Left ventricle myocardium superior (tissue), 1 donor: ENCODE data around the gene EIF4E1B. TPM values are rescaled to one million over a fixed set of nuclear protein-coding genes. Genes with fewer than 3 reads are reported as not detected.

Experiments
- ATAC-seq: fragments of 200-7000 bp; cut with Tn5 transposase; one replicate; pipeline ENCODE4 v1.9.1; 2020; ENCODE audit warnings: mild to moderate bottlenecking, moderate library complexity
- DNase-seq: peaks from one replicate; pipeline ENCODE4 v3.0.0-alpha.2; 2020
- intact Hi-C: fragments of 100-400 bp; cut with micrococcal nuclease; formaldehyde crosslinking; loops from one replicate; pipeline ENCODE4 v1.11.0; 2022
- total RNA-seq: library from RNA; stranded (reverse); fragmentation: NEBNext Ultra II Directional; extraction: Animal tissue kit (Norgen Biotek cat#: 25700); gene quantifications from one replicate; pipeline ENCODE4 v1.2.1, GENCODE V29; 2021
- donor health status: DM: no; HTN: yes; CAD: no; lungs with severe emphysema.

EIF4E1B gene
- total RNA-seq, 1 donor from 2014 or later, result not detected

DNA sequence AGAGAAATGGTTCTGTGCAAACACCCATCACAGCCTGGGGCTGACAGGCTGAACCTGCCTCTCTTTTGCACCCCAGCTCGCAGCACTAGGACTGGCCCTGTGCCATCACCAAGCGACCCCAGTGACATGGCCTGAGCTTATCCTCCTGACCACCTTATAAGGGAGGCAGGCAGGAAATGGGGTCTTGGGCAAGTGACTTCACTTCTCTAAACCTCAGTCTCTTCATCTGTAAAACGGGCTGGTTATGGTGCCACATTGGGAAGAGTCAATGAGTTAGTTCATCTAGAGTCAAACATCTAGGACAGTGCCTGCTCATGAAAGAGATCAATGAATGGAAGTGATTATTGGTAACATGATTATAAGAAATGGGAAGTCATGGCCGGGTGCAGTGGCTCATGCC, 6.3 kb upstream of the EIF4E1B start:
- DNase-seq (no peak), ATAC-seq (no peak)
- intact Hi-C loops, result no loop called here

DNA sequence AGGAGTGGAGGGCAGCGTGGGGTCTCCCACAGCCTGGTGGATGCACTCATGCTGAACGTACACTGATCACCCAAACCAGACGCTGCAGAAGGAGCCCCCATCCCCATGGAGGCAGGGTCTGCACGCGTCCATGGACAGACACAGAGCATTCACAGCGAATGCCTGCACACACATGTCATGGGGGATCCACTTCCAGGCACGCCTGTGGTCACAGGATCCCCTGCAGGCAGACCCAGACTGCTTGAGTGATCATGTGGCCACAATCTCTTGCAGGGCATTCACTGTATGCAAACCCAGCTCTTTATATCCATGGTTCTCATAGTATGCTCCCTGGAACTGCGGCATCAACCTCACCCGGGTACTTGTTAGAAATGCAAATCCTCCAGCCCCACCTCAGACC, 5.5 kb upstream of the EIF4E1B start:
- no peak for ATAC-seq
- intact Hi-C loops, result no loop called here
- no peak for DNase-seq

DNA sequence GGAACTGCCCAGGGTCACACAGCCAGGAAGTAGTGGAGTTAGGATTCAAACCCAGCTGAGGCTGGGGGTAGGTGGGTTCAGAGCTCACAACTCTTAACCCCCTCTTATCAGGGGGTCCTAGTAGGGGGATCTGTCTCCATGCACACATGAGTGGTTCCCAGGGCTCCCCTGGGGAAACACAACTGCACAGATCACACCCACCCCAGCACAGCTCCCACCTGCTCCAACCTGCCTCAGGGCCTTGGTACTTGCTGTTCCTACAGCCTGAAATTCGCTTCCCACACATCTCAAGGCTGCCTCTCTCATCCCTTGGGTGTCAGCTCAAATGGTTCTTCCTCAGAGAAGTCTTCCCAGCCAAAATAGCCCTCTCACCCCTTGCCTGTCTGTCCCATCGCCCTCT, 5.0 kb upstream of the EIF4E1B start:
- ATAC-seq, result no peak
- intact Hi-C loops, result no loop called here
- no peak for DNase-seq

DNA sequence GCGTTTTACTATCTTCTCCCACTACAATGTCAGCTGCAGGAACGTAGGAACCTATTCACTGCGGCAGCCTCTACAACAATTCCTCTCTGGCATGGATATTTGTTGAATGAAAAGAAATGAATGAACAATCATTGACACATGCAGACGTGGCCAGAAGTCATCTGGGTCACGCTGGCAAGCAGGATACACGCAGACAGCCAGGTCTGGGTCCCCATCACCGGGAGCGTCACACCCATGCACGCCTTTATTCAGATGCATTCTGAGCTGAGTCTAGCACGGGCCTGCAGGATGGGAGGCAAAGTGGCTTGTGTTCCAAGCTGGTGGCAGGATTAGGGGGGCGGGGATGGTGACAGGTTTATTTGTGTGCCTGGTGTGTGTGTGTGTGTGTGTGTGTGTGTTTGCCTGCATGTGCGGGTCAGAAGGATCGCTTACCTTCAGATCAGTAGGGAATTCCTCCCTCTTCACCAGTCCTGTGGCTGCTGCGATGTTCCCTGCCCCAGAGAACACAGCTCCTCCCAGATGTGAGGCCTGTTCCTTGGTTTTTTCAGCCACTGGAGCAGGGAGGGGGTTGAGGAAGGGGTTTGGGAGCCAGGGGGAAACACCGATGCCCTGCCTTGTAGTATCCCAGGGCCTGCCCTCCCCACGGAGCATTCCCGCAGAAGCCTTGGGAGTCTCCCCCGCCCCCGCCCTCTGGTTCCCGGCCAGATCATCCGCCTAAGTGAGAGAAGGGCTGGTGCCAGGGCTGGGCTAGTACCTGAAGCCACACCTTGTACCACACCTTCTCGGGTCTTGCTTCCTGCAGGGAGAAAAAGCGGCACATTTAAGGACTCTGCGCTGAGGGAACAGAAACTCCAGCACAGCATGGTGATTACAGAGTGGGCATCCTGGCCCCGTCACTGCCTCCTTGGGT, 4.3 kb upstream of the EIF4E1B start:
- ATAC-seq (no peak), DNase-seq (no peak)
- intact Hi-C loops, result no loop called here

GRCh38 chr5:176626876-176627236, 3.6 kb upstream of the EIF4E1B start:
- ATAC-seq (no peak), DNase-seq (no peak)

GRCh38 chr5:176627582-176627981, 2.9 kb upstream of the EIF4E1B start:
- intact Hi-C loops, result no loop called here
- ATAC-seq (no peak), DNase-seq (no peak)

More at GRCh38 chr5:176626876-176627236, 3.6 kb upstream of the EIF4E1B start:
- intact Hi-C loops, result no loop called here

DNA sequence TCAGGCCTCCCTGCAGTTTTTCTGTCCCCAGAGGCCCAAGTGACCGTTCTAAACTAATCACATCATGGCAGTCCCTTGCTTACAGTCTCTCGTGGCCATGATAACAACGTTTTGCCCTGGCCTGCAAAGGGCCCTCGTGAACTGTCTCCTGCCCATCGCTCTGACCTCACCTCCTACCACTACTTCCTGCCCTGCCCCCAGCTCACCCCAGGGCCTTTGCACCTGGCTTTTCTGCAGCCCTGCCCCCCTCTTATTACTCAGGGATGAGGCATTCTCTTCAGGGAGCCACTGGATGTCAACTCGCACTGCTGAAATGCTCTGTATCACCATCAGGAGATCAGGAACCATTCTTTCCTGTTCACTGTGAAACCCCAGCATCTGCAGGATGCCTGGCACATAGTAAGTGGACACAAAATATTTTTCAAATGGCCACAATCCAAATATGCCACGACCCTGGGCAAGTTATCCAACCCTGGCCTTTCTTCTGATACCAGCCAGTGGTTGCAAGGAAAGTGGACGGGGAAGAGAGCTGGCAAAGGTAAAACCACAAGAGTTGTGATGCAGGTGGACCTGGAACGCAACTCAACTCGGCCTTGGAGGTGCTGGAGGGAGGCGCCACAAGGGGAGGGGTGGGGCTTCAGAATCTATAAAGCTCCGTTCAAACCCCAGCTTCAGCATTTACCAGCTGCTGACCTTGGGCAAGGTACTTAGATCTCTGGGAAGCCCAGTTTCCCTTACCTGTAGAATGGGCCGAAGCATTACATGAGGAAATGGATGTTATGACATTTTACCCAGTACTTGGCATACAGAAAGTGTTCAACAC, 1.9 kb upstream of the EIF4E1B start:
- intact Hi-C loops, result no loop called here
- DNase-seq (no peak), ATAC-seq (no peak)

GRCh38 chr5:176629317-176629852, 1.1 kb upstream of the EIF4E1B start:
- DNase-seq (no peak), ATAC-seq (no peak)
- intact Hi-C loops, result no loop called here

DNA sequence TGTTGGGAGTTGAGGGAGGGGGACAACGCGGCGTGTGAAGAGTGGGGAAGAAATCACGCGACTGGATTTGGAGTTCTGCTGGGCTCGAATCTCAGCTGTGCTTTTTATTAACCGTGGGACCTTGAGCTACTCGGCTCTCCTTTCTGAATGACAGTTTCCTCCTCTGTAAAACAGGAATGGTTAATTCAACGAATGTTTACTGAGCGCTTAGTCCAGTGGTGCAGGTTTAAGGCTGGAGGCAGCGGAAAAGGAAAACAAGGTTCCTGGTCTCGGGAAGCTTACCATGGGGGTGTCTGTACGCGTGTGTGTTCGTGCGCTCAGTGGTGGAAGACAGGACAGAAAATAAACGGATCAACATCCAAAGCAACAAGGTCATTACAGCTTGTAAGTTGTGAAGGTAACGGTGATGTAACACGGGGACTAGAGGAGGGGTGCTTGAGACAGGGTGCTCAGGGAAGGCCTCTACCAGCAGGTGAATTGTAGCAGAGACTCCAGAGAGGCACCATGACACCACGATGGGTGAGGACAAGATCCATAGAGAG, 277 bp downstream of the EIF4E1B start:
- intact Hi-C loops, result no loop called here
- ATAC-seq, result peak; percentile 7
- DNase-seq, result no peak

DNA sequence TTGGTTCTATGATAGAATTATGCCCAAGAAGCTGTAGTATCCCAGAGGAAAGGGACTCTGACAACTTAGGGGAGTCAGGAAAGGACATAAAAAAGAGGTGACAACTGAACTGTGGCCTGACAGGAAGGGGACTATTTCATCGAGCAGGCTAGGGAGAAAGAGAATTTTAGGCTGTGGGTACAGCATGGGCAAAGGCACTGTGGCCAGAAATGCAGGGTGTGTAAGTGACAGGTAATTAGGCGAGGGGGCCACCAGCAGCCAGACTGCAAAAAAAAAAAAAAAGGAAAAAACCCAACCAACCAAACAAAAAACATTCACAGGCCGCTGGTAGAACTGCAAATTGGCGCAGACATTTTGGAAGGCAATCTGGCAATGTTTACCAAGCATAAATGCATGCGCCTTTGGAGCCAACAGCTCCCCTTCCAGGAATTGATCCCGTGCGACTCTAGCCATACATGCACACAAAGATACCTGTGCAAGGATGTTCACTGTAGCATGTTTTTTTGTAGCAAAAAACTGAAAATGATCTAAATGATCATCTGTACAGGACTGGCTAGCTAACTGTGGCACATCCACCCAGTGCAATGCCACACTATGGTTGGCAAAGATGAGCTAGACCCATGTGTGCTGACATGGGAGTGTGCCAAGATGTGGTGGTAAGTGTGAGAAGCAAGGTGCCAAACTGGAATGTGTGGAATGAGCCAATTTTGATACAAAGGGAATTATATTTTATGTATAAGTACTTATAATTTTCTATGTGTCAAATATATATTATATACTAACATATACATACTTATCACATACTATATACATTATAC, 1.1 kb downstream of the EIF4E1B start:
- no peak for ATAC-seq
- intact Hi-C loops, result no loop called here
- no peak for DNase-seq

DNA sequence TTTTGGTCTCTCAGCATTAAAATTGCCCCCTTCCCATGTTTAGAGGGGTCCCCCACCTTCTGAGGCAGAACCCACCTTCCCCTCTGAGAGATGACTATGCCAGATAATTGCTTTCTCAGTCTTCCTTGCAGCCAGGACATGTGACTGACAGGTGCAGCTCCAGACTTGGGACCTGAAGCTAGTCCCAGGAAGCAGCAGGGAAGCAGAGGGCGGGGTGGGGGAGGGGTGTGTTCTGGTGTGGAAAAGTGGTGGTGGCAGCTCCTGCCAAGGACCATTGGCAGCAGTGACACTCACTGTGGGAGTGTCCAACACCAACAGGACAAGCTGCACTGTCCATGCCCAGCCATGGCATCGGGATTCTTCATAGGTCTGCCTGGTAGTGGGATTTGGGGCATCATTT, 2.3 kb downstream of the EIF4E1B start:
- intact Hi-C loops, result no loop called here
- ATAC-seq (peak; percentile 38), DNase-seq (no peak)

DNA sequence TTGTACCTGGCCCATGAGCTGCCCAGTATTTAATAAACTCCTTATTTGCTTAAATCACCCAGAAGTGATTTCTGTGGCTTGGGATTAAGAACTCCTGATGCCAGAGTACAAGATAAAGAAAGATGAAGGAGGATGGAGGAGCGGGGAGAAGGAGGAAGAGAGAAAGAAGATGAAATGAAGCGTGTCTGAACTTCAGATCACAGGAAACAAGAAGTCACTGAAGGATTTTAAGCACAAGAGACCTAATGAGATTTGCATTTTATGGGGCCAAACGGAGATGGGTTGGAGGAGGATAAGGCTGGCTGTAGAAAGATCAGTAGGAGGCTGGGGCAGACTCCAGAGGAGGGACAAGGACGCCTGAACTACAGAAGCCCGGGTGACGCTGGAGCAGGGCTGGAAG, 3.1 kb downstream of the EIF4E1B start:
- intact Hi-C loops, result no loop called here
- DNase-seq (no peak), ATAC-seq (no peak)

- no peak for DNase-seq
- intact Hi-C loops, result no loop called here
These were observed 6.0 kb downstream of the EIF4E1B start for GRCh38 chr5:176636426-176636825.

GRCh38 chr5:176637556-176637955, 7.1 kb downstream of the EIF4E1B start:
- intact Hi-C loops, result no loop called here
- ATAC-seq, result no peak

More at GRCh38 chr5:176636426-176636825, 6.0 kb downstream of the EIF4E1B start:
- ATAC-seq, result no peak

GRCh38 chr5:176638437-176638836, 8.0 kb downstream of the EIF4E1B start:
- intact Hi-C loops, result no loop called here
- no peak for ATAC-seq
- no peak for DNase-seq

More at GRCh38 chr5:176637556-176637955, 7.1 kb downstream of the EIF4E1B start:
- DNase-seq, result no peak

DNA sequence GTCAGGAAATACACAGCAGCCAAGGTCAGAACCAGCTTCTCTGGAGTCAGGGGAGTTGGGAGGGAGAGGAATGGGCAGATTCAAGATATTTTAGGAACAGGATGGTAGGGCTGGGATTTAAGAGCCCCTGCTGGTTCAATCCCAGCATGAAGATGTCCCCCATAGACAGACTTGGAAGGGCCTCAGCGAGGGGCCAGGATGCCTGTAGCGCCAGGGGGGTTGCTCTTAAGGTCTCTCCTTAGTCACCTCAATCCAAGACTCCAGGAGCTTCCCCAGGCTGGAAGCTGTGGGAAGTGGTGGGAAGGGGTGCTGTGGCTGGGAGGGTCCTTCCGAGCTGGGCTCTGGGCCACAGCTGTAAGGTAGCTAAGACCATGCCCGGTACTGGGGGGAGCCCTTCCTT, 8.7 kb downstream of the EIF4E1B start:
- intact Hi-C loops, result no loop called here
- no peak for DNase-seq

DNA sequence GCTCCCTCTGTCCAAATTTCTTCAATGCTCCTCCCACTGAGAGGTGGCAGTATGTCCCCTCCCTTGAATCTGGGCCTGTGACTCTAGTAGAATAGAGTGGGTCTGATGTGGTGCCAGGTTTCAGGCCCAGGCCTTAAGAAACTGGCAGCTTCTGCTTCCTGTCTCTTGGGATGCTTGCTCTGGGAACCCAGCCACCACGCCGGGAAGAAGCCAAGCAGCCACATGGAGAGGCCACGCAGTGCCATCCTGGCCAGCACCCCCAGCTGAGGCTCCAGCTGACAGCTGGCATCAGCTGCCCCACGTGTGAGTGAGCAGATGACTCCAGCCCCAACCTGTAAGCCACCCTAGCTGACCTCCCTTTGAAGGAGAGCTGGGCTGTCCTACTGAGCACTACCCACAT, 9.5 kb downstream of the EIF4E1B start:
- intact Hi-C loops, result no loop called here
- ATAC-seq (peak; percentile 97), DNase-seq (peak; percentile 87)

More for the DNA sequence above, 8.7 kb downstream of the EIF4E1B start:
- no peak for ATAC-seq

GRCh38 chr5:176640616-176641015, 10.1 kb downstream of the EIF4E1B start:
- intact Hi-C loops, result no loop called here
- ATAC-seq (no peak), DNase-seq (no peak)
